HUES6 (cell line): ENCODE measurements around the gene PTTG1IP.

Experiments
- H3K27ac ChIP-seq: 2 replicates; pipeline ENCODE4 v1.7.0; 2013; ENCODE audit warnings: low read depth, mild to moderate bottlenecking, low read length, inconsistent platforms
- H3K27me3 ChIP-seq: 2 replicates; pipeline ENCODE4 v1.6.1; 2013; ENCODE audit warnings: low read length; ENCODE audit not compliant: control insufficient read depth, insufficient read depth
- H3K36me3 ChIP-seq: 2 replicates; pipeline ENCODE4 v1.6.1; 2013; ENCODE audit warnings: low read length; ENCODE audit not compliant: control insufficient read depth, insufficient read depth
- H3K4me1 ChIP-seq: 2 replicates; pipeline ENCODE4 v1.6.1; 2013; ENCODE audit warnings: low read length; ENCODE audit not compliant: control insufficient read depth, insufficient read depth
- H3K4me3 ChIP-seq: 2 replicates; pipeline ENCODE4 v1.5.1; 2013; ENCODE audit warnings: low read depth, low read length
- H3K9ac ChIP-seq: one replicate; pipeline ENCODE4 v1.6.1; 2013; ENCODE audit warnings: mild to moderate bottlenecking, low read length
- H3K9me3 ChIP-seq: 2 replicates; pipeline ENCODE4 v1.6.1; 2013; ENCODE audit warnings: low read depth, low read length; ENCODE audit not compliant: control insufficient read depth, insufficient read depth

Gene PTTG1IP

GRCh38 chr21:44855572-44855971, 17.9 kb downstream of the PTTG1IP start:
- H3K36me3 ChIP-seq, result peaks cover 94% of the 10 kb centered on the region
- H3K9ac ChIP-seq, result no peak overlapping the region
- no peaks in the 10 kb centered on the region for H3K9me3 ChIP-seq

GRCh38 chr21:44854664-44855446, 18.6 kb downstream of the PTTG1IP start:
- Histone ChIP-seq H3K9me3 (no peaks in the 10 kb centered on the region), H3K27me3 (no peaks in the 10 kb centered on the region), H3K9ac (no peak overlapping the region), H3K4me1 (no peaks in the 10 kb centered on the region), H3K36me3 (peaks cover 97% of the 10 kb centered on the region), H3K27ac (no peak overlapping the region), H3K4me3 (no peak overlapping the region)

More at GRCh38 chr21:44855572-44855971, 17.9 kb downstream of the PTTG1IP start:
- Histone ChIP-seq H3K27ac (no peak overlapping the region), H3K27me3 (no peaks in the 10 kb centered on the region), H3K4me1 (no peaks in the 10 kb centered on the region), H3K4me3 (no peak overlapping the region)

- H3K36me3 ChIP-seq, result peaks cover 97% of the 10 kb centered on the region
- no peak overlapping the region for H3K27ac ChIP-seq
- no peak overlapping the region for H3K9ac ChIP-seq
- H3K27me3 ChIP-seq, result no peaks in the 10 kb centered on the region
- no peaks in the 10 kb centered on the region for H3K4me1 ChIP-seq
- H3K4me3 ChIP-seq, result no peak overlapping the region
- no peaks in the 10 kb centered on the region for H3K9me3 ChIP-seq
These were observed 19.2 kb downstream of the PTTG1IP start for GRCh38 chr21:44854391-44854663.

- Histone ChIP-seq H3K9ac (no peak overlapping the region), H3K27ac (no peak overlapping the region), H3K4me3 (no peak overlapping the region), H3K9me3 (no peaks in the 10 kb centered on the region), H3K27me3 (no peaks in the 10 kb centered on the region), H3K4me1 (no peaks in the 10 kb centered on the region), H3K36me3 (peaks cover 97% of the 10 kb centered on the region)
These were observed 19.7 kb downstream of the PTTG1IP start for GRCh38 chr21:44853601-44854390.

- no peaks in the 10 kb centered on the region for H3K9me3 ChIP-seq
These were observed 22.4 kb downstream of the PTTG1IP start for GRCh38 chr21:44850905-44851657.

GRCh38 chr21:44850208-44850800, 23.2 kb downstream of the PTTG1IP start:
- H3K4me1 ChIP-seq, result peaks cover 12% of the 10 kb centered on the region
- no peaks in the 10 kb centered on the region for H3K9me3 ChIP-seq
- no peak overlapping the region for H3K27ac ChIP-seq
- H3K4me3 ChIP-seq, result no peak overlapping the region
- H3K27me3 ChIP-seq, result no peaks in the 10 kb centered on the region
- peaks cover 64% of the 10 kb centered on the region for H3K36me3 ChIP-seq
- H3K9ac ChIP-seq, result no peak overlapping the region

More at GRCh38 chr21:44850905-44851657, 22.4 kb downstream of the PTTG1IP start:
- peaks cover 72% of the 10 kb centered on the region for H3K36me3 ChIP-seq
- H3K9ac ChIP-seq, result no peak overlapping the region
- H3K4me3 ChIP-seq, result no peak overlapping the region
- no peaks in the 10 kb centered on the region for H3K27me3 ChIP-seq
- H3K27ac ChIP-seq, result no peak overlapping the region
- H3K4me1 ChIP-seq, result peaks cover 9% of the 10 kb centered on the region

- Histone ChIP-seq H3K4me1 (peaks cover 13% of the 10 kb centered on the region), H3K36me3 (peaks cover 58% of the 10 kb centered on the region), H3K4me3 (no peak overlapping the region), H3K9me3 (no peaks in the 10 kb centered on the region), H3K27ac (no peak overlapping the region), H3K27me3 (no peaks in the 10 kb centered on the region), H3K9ac (no peak overlapping the region)
These were observed 23.8 kb downstream of the PTTG1IP start for GRCh38 chr21:44849616-44850130.

- Histone ChIP-seq H3K4me1 (peaks cover 18% of the 10 kb centered on the region), H3K36me3 (peaks cover 51% of the 10 kb centered on the region), H3K27me3 (no peaks in the 10 kb centered on the region), H3K9me3 (no peaks in the 10 kb centered on the region), H3K9ac (no peak overlapping the region), H3K27ac (no peak overlapping the region), H3K4me3 (no peak overlapping the region)
These were observed 24.5 kb downstream of the PTTG1IP start for GRCh38 chr21:44848821-44849521.

GRCh38 chr21:44847261-44848056, 26.0 kb downstream of the PTTG1IP start:
- peaks cover 18% of the 10 kb centered on the region for H3K4me1 ChIP-seq
- H3K27me3 ChIP-seq, result no peaks in the 10 kb centered on the region
- H3K4me3 ChIP-seq, result no peak overlapping the region
- H3K9ac ChIP-seq, result no peak overlapping the region
- no peaks in the 10 kb centered on the region for H3K9me3 ChIP-seq
- no peak overlapping the region for H3K27ac ChIP-seq
- peaks cover 39% of the 10 kb centered on the region for H3K36me3 ChIP-seq
